ENCODE results near the gene PAIP2.

- TF ChIP-seq CTCF (IDR thresholded peaks at IDR 0.05) (no peak), POLR2A (IDR thresholded peaks at IDR 0.05) (no peak)
Observed at GRCh38 chr5:139344177-139344576, 2.5 kb downstream of the PAIP2 start.

All from adrenal gland (tissue), 5 donors.